ENCODE data around the gene GPM6B. TPM values are rescaled to one million over a fixed set of nuclear protein-coding genes. Genes with fewer than 3 reads are reported as not detected.

The GPM6B gene
- total RNA-seq, 1 donor from 2014 or later: 129 TPM

DNA sequence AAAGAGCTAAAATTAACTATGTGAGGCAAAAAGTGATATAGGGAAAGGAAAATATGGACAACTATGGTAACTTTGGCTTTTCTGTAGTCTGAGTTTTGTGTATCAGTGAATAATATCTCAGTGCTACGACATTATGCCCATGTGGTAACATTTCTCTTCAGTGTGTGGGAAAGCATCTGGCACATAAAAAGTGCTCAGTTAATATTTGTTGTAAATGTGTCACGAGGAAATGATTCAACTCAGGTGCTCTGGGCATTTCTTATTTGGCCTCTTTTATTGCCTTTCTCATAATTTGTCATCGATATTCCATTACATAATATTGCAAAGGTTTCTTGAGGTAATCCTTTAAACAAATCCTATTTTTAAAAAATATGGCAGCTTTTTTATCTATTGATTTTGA is 64.8 kb downstream of the GPM6B start:
- H3K27me3 Mint-ChIP-seq (ENCODE audit: low read depth): no peaks in the 10 kb centered on the region
- no peaks in the 10 kb centered on the region for H3K9me3 Mint-ChIP-seq
- TF ChIP-seq, protein P1, sequence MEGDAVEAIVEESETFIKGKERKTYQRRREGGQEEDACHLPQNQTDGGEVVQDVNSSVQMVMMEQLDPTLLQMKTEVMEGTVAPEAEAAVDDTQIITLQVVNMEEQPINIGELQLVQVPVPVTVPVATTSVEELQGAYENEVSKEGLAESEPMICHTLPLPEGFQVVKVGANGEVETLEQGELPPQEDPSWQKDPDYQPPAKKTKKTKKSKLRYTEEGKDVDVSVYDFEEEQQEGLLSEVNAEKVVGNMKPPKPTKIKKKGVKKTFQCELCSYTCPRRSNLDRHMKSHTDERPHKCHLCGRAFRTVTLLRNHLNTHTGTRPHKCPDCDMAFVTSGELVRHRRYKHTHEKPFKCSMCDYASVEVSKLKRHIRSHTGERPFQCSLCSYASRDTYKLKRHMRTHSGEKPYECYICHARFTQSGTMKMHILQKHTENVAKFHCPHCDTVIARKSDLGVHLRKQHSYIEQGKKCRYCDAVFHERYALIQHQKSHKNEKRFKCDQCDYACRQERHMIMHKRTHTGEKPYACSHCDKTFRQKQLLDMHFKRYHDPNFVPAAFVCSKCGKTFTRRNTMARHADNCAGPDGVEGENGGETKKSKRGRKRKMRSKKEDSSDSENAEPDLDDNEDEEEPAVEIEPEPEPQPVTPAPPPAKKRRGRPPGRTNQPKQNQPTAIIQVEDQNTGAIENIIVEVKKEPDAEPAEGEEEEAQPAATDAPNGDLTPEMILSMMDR (conservative IDR thresholded peaks at IDR 0.05): no peak
- H3K4me3 Mint-ChIP-seq: no peak overlapping the region
- no peak for DNase-seq (ENCODE audit: low read depth, low spot score)
- H3K36me3 Mint-ChIP-seq (ENCODE audit: low read depth): peaks cover 11% of the 10 kb centered on the region
- H3K4me1 Mint-ChIP-seq: no peaks in the 10 kb centered on the region
- no peak overlapping the region for H3K27ac Mint-ChIP-seq (ENCODE audit: unreplicated experiment)

DNA sequence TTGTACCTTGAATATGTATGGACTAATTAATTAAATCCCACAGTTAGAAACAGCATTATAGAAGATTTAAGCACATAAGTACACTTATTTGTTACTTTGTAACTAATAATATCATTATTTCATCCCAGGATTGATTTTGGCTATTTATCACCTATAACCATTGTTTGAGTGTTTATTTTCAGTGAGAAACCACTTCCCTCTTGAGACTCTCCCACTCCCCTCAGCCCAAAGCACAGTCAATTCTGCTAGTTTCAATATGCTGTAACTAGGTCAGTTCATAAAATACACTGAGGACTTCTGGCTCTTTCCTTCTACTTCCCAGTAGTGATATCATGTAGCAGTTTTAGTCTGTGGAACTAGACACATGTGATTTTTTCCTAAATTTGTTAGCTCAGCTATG is 66.1 kb downstream of the GPM6B start:
- no peak overlapping the region for H3K4me3 Mint-ChIP-seq
- H3K9me3 Mint-ChIP-seq: no peaks in the 10 kb centered on the region
- peaks cover 11% of the 10 kb centered on the region for H3K36me3 Mint-ChIP-seq (ENCODE audit: low read depth)
- DNase-seq (ENCODE audit: low read depth, low spot score): no peak
- H3K27ac Mint-ChIP-seq (ENCODE audit: unreplicated experiment): no peak overlapping the region
- TF ChIP-seq, protein P1 (conservative IDR thresholded peaks at IDR 0.05): no peak
- H3K4me1 Mint-ChIP-seq: no peaks in the 10 kb centered on the region
- no peaks in the 10 kb centered on the region for H3K27me3 Mint-ChIP-seq (ENCODE audit: low read depth)

DNA sequence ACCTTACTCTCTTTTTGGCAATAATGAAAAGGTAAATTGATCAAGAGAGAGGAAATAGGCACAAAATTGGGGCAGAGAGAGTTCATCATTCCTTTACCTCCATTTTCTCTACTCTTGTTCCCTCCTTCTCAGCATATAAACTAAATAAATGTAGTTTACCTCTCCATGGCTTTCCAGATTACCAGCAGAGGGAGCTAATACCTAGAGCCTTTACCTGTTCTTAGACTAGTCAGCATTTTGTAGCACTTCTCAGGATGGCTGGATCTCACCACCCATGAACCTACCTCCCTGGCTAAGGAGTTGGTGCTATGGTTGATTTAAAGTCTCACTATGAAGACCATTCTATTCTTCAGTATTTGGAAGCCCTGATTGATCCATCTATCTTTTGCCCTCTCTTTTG is 66.7 kb downstream of the GPM6B start:
- DNase-seq (ENCODE audit: low read depth, low spot score): no peak
- TF ChIP-seq, protein P1 (conservative IDR thresholded peaks at IDR 0.05): peak; percentile 67
- Mint-ChIP-seq H3K27ac (ENCODE audit: unreplicated experiment) (no peak overlapping the region), H3K9me3 (no peaks in the 10 kb centered on the region), H3K27me3 (ENCODE audit: low read depth) (no peaks in the 10 kb centered on the region), H3K4me3 (no peak overlapping the region), H3K4me1 (no peaks in the 10 kb centered on the region), H3K36me3 (ENCODE audit: low read depth) (peaks cover 13% of the 10 kb centered on the region)

DNA sequence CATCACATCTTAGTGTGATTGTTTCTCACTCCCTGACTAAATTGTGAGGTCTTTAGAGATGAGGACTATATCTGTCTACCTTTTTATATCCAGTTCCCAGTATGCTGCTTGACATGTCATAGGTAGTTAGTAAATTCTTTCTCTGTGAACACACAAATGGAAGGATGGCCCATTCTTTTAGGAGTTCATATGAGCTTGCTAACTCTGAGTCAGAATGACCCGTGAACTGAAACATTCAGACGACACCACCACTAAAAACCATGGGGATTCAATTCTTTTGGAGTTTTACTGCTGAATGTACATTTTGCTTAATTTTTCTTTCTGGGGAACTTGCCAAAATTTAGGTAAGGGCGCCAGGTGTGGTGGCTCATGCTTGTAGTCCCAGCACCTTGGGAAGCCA is 68.4 kb downstream of the GPM6B start:
- Mint-ChIP-seq H3K36me3 (ENCODE audit: low read depth) (peaks cover 13% of the 10 kb centered on the region), H3K4me1 (no peaks in the 10 kb centered on the region), H3K27ac (ENCODE audit: unreplicated experiment) (no peak overlapping the region), H3K4me3 (no peak overlapping the region), H3K27me3 (ENCODE audit: low read depth) (no peaks in the 10 kb centered on the region), H3K9me3 (no peaks in the 10 kb centered on the region)
- TF ChIP-seq, protein P1 (conservative IDR thresholded peaks at IDR 0.05): no peak
- no peak for DNase-seq (ENCODE audit: low read depth, low spot score)

DNA sequence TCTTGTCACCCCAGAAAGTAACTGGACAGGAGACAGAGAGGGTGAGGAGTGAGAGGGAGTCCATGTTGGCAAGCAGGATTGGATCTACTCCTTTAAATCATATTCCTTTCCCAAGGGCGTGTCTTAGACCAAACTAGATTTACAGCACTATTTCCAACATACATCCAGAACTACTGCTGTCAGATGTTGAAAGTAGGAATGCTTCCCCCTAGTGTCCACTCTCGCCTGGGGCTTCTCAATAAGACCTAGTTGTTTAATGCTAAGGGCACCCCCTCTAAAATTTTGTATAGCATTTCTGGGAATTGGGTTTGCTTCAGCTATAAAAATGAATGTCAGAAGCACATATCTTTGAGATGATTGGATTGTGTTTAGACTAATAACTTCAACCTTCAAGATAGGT is 69.1 kb downstream of the GPM6B start:
- DNase-seq (ENCODE audit: low read depth, low spot score): no peak
- H3K4me1 Mint-ChIP-seq: no peaks in the 10 kb centered on the region
- H3K27me3 Mint-ChIP-seq (ENCODE audit: low read depth): no peaks in the 10 kb centered on the region
- TF ChIP-seq, protein P1 (conservative IDR thresholded peaks at IDR 0.05): peak; percentile 55
- no peak overlapping the region for H3K27ac Mint-ChIP-seq (ENCODE audit: unreplicated experiment)
- H3K36me3 Mint-ChIP-seq (ENCODE audit: low read depth): peaks cover 11% of the 10 kb centered on the region
- H3K4me3 Mint-ChIP-seq: no peak overlapping the region
- no peaks in the 10 kb centered on the region for H3K9me3 Mint-ChIP-seq
